PC-3 (cell line): Measurements from ENCODE around the gene KCNT2. TPM values are rescaled to one million over a fixed set of nuclear protein-coding genes. Genes with fewer than 3 reads are reported as not detected.

Experiments
- ATAC-seq: fragments of 200-7000 bp; cut with Tn5 transposase; 2 replicates; pipeline ENCODE4 v1.9.1; 2020; ENCODE audit warnings: mild to moderate bottlenecking, moderate library complexity
- BruUV-seq: library from RNA; stranded (reverse); fragments of 400-500 nt; replicated peaks from 2 replicates; lab custom pipeline; 2021; lab: Mats Ljungman, UMichigan
- CTCF ChIA-PET: fragments of 300-600 bp; sonication (Branson Sonifier 250); formaldehyde crosslinking; loops from one replicate; lab custom pipeline; 2022; ENCODE audit warnings: antibody characterized with exemption; lab: Charles Lee
- POLR2A ChIA-PET: fragments of 300-600 bp; sonication (Branson Sonifier 250); formaldehyde crosslinking; loops from one replicate; lab custom pipeline; 2022; ENCODE audit warnings: antibody characterized with exemption; ENCODE audit not compliant: unreplicated experiment; lab: Charles Lee
- DNase-seq: peaks from one replicate; pipeline ENCODE4 v3.0.0-alpha.2; 2015
- H2AFZ ChIP-seq: fragments of 300-600 bp; sonication (generic); 2 replicates; pipeline ENCODE4 v1.6.0; 2016; ENCODE audit warnings: antibody characterized with exemption, low read length
- H3F3A ChIP-seq: fragments of 300-600 bp; sonication (generic); one replicate; pipeline ENCODE4 v1.6.0; 2017; ENCODE audit warnings: antibody characterized with exemption, low read length, control low read depth, mild to moderate bottlenecking; ENCODE audit not compliant: unreplicated experiment
- H3K27ac ChIP-seq: fragments of 300-600 bp; sonication (generic); 2 replicates; pipeline ENCODE4 v1.5.1; 2016; ENCODE audit warnings: mild to moderate bottlenecking, low read length
- H3K27me3 ChIP-seq: fragments of 300-600 bp; sonication (generic); 2 replicates; pipeline ENCODE4 v1.6.1; 2016; ENCODE audit warnings: low read length, mixed read lengths
- H3K36me3 ChIP-seq: fragments of 300-600 bp; sonication (generic); 2 replicates; pipeline ENCODE4 v1.6.1; 2016; ENCODE audit warnings: low read depth, mixed run types, low read length, mixed read lengths
- H3K4me1 ChIP-seq: fragments of 300-600 bp; sonication (generic); 2 replicates; pipeline ENCODE4 v1.5.1; 2016; ENCODE audit warnings: low read length; ENCODE audit not compliant: insufficient read depth
- H3K4me2 ChIP-seq: fragments of 300-600 bp; sonication (generic); 2 replicates; pipeline ENCODE4 v1.6.0; 2016; ENCODE audit warnings: low read length
- H3K4me3 ChIP-seq: fragments of 300-600 bp; sonication (generic); 2 replicates; pipeline ENCODE4 v1.5.1; 2016; ENCODE audit warnings: mild to moderate bottlenecking, low read length, mixed read lengths
- H3K79me2 ChIP-seq: fragments of 300-600 bp; sonication (generic); 2 replicates; pipeline ENCODE4 v1.6.1; 2017; ENCODE audit warnings: low read length, mixed read lengths
- H3K9ac ChIP-seq: fragments of 300-600 bp; sonication (generic); 2 replicates; pipeline ENCODE4 v1.6.0; 2016; ENCODE audit warnings: mild to moderate bottlenecking, low read length
- H3K9me2 ChIP-seq: fragments of 300-600 bp; sonication (generic); replicated peaks from 2 replicates; pipeline ENCODE4 v1.6.1; 2016; ENCODE audit warnings: mixed run types, low read length, mixed read lengths
- H3K9me3 ChIP-seq: fragments of 300-600 bp; sonication (generic); 2 replicates; pipeline ENCODE4 v1.6.1; 2016; ENCODE audit warnings: low read length, mixed read lengths
- H4K20me1 ChIP-seq: fragments of 300-600 bp; sonication (generic); 2 replicates; pipeline ENCODE4 v1.6.1; 2016; ENCODE audit warnings: low read length, mixed read lengths
- CTCF ChIP-seq: fragments of 300-600 bp; sonication (generic); conservative IDR thresholded peaks from 2 replicates; pipeline ENCODE4 v1.5.1; 2017; ENCODE audit warnings: antibody characterized with exemption, low read depth, mild to moderate bottlenecking, low read length
- EZH2 ChIP-seq: fragments of 300-600 bp; sonication (generic); IDR thresholded peaks from one replicate; pipeline ENCODE4 v1.6.1; 2017; ENCODE audit warnings: antibody characterized with exemption, mild to moderate bottlenecking, low read length; ENCODE audit not compliant: unreplicated experiment
- EZH2phosphoT487 ChIP-seq: fragments of 300-600 bp; sonication (generic); IDR thresholded peaks from 2 replicates; pipeline ENCODE4 v1.6.1; 2018; ENCODE audit warnings: mild to moderate bottlenecking, antibody characterized with exemption, low read length, borderline replicate concordance
- intact Hi-C: fragments of 100-400 bp; cut with micrococcal nuclease; formaldehyde crosslinking; loops from 2 replicates; pipeline ENCODE4 v1.9.0; 2023
- total RNA-seq: library from RNA; depleted of rRNA; stranded (reverse); fragments of >200 nt; gene quantifications from 2 replicates; pipeline ENCODE4 v1.2.3, GENCODE V29; 2014

Gene KCNT2
- total RNA-seq, 1 experiment from 2014 or later = 0.26 TPM

GRCh38 chr1:196637606-196638005 lies 29.4 kb upstream of the KCNT2 start:
- ATAC-seq = no peak
- Histone ChIP-seq H3F3A (no peaks in the 10 kb centered on the region), H3K27me3 (no peaks in the 10 kb centered on the region), H3K9ac (no peak overlapping the region), H3K27ac (no peak overlapping the region), H3K79me2 (no peaks in the 10 kb centered on the region), H3K36me3 (no peaks in the 10 kb centered on the region), H3K4me2 (no peak overlapping the region), H3K4me3 (no peak overlapping the region), H3K9me3 (no peaks in the 10 kb centered on the region), H2AFZ (no peak overlapping the region), H3K4me1 (no peaks in the 10 kb centered on the region), H4K20me1 (no peaks in the 10 kb centered on the region), H3K9me2 (no peaks in the 10 kb centered on the region)
- BruUV-seq = no TSS peak
- DNase-seq = no peak
- POLR2A ChIA-PET = no interaction called here
- intact Hi-C loops = no loop called here
- CTCF ChIA-PET = no interaction called here
- TF ChIP-seq CTCF (no peak), EZH2 (no peak), EZH2phosphoT487 (no peak)

GRCh38 chr1:196628838-196629237 lies 20.6 kb upstream of the KCNT2 start:
- H4K20me1 ChIP-seq = no peaks in the 10 kb centered on the region
- H3K79me2 ChIP-seq = no peaks in the 10 kb centered on the region
- ATAC-seq (no peak), DNase-seq (no peak)
- TF ChIP-seq EZH2phosphoT487 = no peak
- TF ChIP-seq CTCF = no peak
- no peak for TF ChIP-seq EZH2
- no peaks in the 10 kb centered on the region for H3K9me2 ChIP-seq
- H3K4me2 ChIP-seq = no peak overlapping the region
- no peaks in the 10 kb centered on the region for H3K4me1 ChIP-seq
- no peaks in the 10 kb centered on the region for H3K27me3 ChIP-seq
- no peak overlapping the region for H3K27ac ChIP-seq
- intact Hi-C loops = no loop called here
- H2AFZ ChIP-seq = no peak overlapping the region
- H3F3A ChIP-seq = no peaks in the 10 kb centered on the region
- ChIA-PET CTCF (no interaction called here), POLR2A (no interaction called here)
- H3K36me3 ChIP-seq = no peaks in the 10 kb centered on the region
- no peak overlapping the region for H3K9ac ChIP-seq
- no peaks in the 10 kb centered on the region for H3K9me3 ChIP-seq
- no TSS peak for BruUV-seq
- H3K4me3 ChIP-seq = no peak overlapping the region

- no peaks in the 10 kb centered on the region for H3K36me3 ChIP-seq
- no peaks in the 10 kb centered on the region for H3K27me3 ChIP-seq
- no peaks in the 10 kb centered on the region for H3F3A ChIP-seq
- H3K4me3 ChIP-seq = no peak overlapping the region
- no peaks in the 10 kb centered on the region for H3K79me2 ChIP-seq
- ChIA-PET POLR2A (no interaction called here), CTCF (no interaction called here)
- no peaks in the 10 kb centered on the region for H3K9me2 ChIP-seq
- no peak overlapping the region for H2AFZ ChIP-seq
- intact Hi-C loops = no loop called here
- H4K20me1 ChIP-seq = no peaks in the 10 kb centered on the region
- no peak overlapping the region for H3K4me2 ChIP-seq
- H3K9me3 ChIP-seq = no peaks in the 10 kb centered on the region
- no peak for DNase-seq
- no peak overlapping the region for H3K27ac ChIP-seq
- no TSS peak for BruUV-seq
- H3K9ac ChIP-seq = no peak overlapping the region
- H3K4me1 ChIP-seq = no peaks in the 10 kb centered on the region
- ATAC-seq = no peak
- TF ChIP-seq CTCF (no peak), EZH2phosphoT487 (no peak)
Observed at GRCh38 chr1:196623079-196623478, 14.8 kb upstream of the KCNT2 start.
